ENCODE measurements around the gene ARHGAP11A. TPM values are rescaled to one million over a fixed set of nuclear protein-coding genes. Genes with fewer than 3 reads are reported as not detected.

ARHGAP11A gene
- total and polyA plus RNA-seq, 9 of the 15 experiments (the other 6 are each of a cell fraction or from before 2014, with no cell fraction given) = 17.5 to 92.5 (median 61.1) TPM

DNA sequence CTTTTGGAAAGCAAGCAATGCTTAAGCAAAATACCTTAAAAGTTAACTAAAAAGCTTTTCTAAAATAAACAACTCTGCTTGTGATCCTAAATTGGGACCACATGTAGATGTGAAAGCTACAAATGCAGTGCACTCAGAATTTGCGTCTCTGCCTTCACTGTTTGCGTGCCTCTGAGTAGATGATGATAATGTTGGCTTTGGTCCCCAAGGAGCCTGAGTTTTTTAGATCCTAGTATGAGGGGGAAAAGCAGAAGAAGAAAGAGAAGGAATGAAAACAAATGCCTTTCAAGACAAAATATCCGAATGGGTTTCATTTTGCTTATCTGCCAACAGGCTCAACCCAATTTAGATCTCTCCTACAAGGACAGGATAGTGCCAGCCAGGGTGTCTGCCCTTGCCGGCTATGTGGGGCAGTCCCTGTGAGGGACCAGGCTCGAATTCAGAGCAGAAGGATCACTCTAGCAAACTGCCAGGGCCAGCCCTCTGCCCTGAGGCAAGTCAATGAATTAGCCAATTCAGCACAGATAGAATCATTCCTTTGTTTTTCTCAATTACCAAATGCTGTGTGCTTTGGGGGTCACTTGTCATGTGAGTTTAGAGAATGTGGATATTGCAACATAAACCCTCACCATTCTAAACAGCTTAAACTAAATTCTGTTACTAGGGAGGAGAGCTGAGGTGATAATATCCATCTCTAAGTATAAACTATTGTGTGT lies 54.8 kb downstream of the ARHGAP11A start:
- Histone ChIP-seq H3K4me2 (ENCODE audit: insufficient read depth, low read length) (no peak overlapping the region), H3K4me1 (replicated peaks in 1 of 2; ENCODE audit: control insufficient read depth in 2 of 2, insufficient read depth in 2 of 2, low read length in 2 of 2) (peaks cover 0 to 3% of the 10 kb centered on the region in 2 experiments; a peak in 1 of 5 replicates), H4K20me1 (replicated peaks; ENCODE audit: control insufficient read depth, insufficient read depth, low read length) (no peaks in the 10 kb centered on the region), H2AFZ (ENCODE audit: low read depth, low read length) (no peak overlapping the region), H3K36me3 (ENCODE audit: control insufficient read depth, insufficient read depth, low read length) (no peaks in the 10 kb centered on the region), H3K9ac (ENCODE audit: insufficient read depth in 1 of 2, low read depth in 2 of 2, low read length in 2 of 2) (no peak overlapping the region), H3K9me1 (ENCODE audit: control insufficient read depth, insufficient read depth, low read length) (no peaks in the 10 kb centered on the region), H3K27me3 (ENCODE audit: control insufficient read depth in 2 of 2, insufficient read depth in 2 of 2, low read length in 2 of 2) (peaks cover 24 to 25% of the 10 kb centered on the region in 2 experiments; a peak in 4 of 5 replicates), H3K79me2 (ENCODE audit: control insufficient read depth, insufficient read depth, low read length) (no peaks in the 10 kb centered on the region), H3K27ac (ENCODE audit: extremely low read depth, low read depth, low read length) (no peak overlapping the region), H3K9me3 (replicated peaks; ENCODE audit: control insufficient read depth, insufficient read depth, low read depth, low read length) (no peaks in the 10 kb centered on the region), H3K4me3 (no peak overlapping the region)
- no peak for TF ChIP-seq ZNF140 (CRISPR knock-in tag; IDR thresholded peaks at IDR 0.05)
- TF ChIP-seq ZNF124 (CRISPR knock-in tag; IDR thresholded peaks at IDR 0.05) = no peak
- TF ChIP-seq PURB (CRISPR knock-in tag; IDR thresholded peaks at IDR 0.05; ENCODE audit: low read depth) = no peak
- no peak for TF ChIP-seq ZNF263 (CRISPR knock-in tag; IDR thresholded peaks at IDR 0.05; ENCODE audit: borderline replicate concordance)
- no peak for TF ChIP-seq XRCC4 (IDR thresholded peaks at IDR 0.05; ENCODE audit: extremely low read depth, insufficient read depth, insufficient read length)
- no peak for TF ChIP-seq PHF8 (IDR thresholded peaks at IDR 0.05; ENCODE audit: borderline replicate concordance, low read length)
- TF ChIP-seq TFAM (CRISPR knock-in tag; conservative IDR thresholded peaks at IDR 0.05) = no peak
- TF ChIP-seq ZC3H8 (IDR thresholded peaks at IDR 0.05) = no peak
- TF ChIP-seq ZNF277 (CRISPR knock-in tag; IDR thresholded peaks at IDR 0.05; ENCODE audit: borderline replicate concordance) = no peak
- TF ChIP-seq POLR2AphosphoS5 (IDR thresholded peaks at IDR 0.05; ENCODE audit: control insufficient read depth, insufficient read depth, low read depth, low read length) = no peak
- no peak for TF ChIP-seq TBP (optimal IDR thresholded peaks at IDR 0.05; ENCODE audit: low read depth, low read length)
- TF ChIP-seq PHB (CRISPR knock-in tag; IDR thresholded peaks at IDR 0.05) = no peak
- TF ChIP-seq ZNF212 (CRISPR knock-in tag; IDR thresholded peaks at IDR 0.05) = no peak
- TF ChIP-seq HNRNPUL1 (IDR thresholded peaks at IDR 0.05; ENCODE audit: low read length) = no peak
- TF ChIP-seq CEBPG (CRISPR knock-in tag; IDR thresholded peaks at IDR 0.05) = no peak
- no peak for TF ChIP-seq CEBPG (tag; conservative IDR thresholded peaks at IDR 0.05 in 1 of 2, IDR thresholded peaks at IDR 0.05 in 1 of 2)
- TF ChIP-seq SMAD4 (CRISPR knock-in tag; conservative IDR thresholded peaks at IDR 0.05) = no peak
- no peak for TF ChIP-seq U2AF1 (optimal IDR thresholded peaks at IDR 0.05; ENCODE audit: low read depth, low read length)
- TF ChIP-seq GTF2E2 (tag; IDR thresholded peaks at IDR 0.05) = no peak
- TF ChIP-seq ZNF561 (CRISPR knock-in tag; conservative IDR thresholded peaks at IDR 0.05) = no peak
- WGBS (ENCODE audit: insufficient coverage, low coverage, missing lambda C conversion rate) = 0% methylated on average over 5 of the region's 5 CpGs
- in situ Hi-C loops (cut with MboI) (loop anchor here (10.0 kb wide), 1 partner anchor 465 kb away; no protein-coding TSS in a partner anchor), intact Hi-C loops (cut with micrococcal nuclease) (loop anchor here (10.0 kb wide), 1 partner anchor 165 kb away; no protein-coding TSS in a partner anchor)
- FAIRE-seq = no peak
- BruUV-seq (replicated peaks) = no TSS peak
- ChIA-PET POLR2A (interaction anchor here (1.0 kb wide), 1 partner anchor 10 kb away, joined by 3 read pairs; no protein-coding TSS in a partner anchor), CTCF (ENCODE audit: low intra/inter-chr PET ratio) (no interaction called here)
- ATAC-seq = no peak
- DNase-seq (ENCODE audit: extremely low read depth in 1 of 4, low spot score in 3 of 4) = no peak
